Spleen (tissue), 11 donors: ENCODE results near the gene PCDH8. TPM values are rescaled to one million over a fixed set of nuclear protein-coding genes. Genes with fewer than 3 reads are reported as not detected.
A peak's percentile ranks its signal among the peaks of the same experiment; 100 is the strongest.

Source experiments
- DNase-seq: peaks from one replicate; pipeline ENCODE4 v3.0.0-alpha.2; 2020
- H3K27ac ChIP-seq, 8 donors: fragments of 200-600 bp; sonication (generic) in 7 of 8; 1 replicate in 4 of 8; 2 replicates in 4 of 8; pipeline versions ENCODE4 v1.5.0 to v1.8.0; 2016 to 2021; ENCODE audit warnings: inconsistent platforms in 4 of 8, mild to moderate bottlenecking in 4 of 8, moderate library complexity in 1 of 8
- H3K27me3 ChIP-seq, 7 donors: fragments of 200-600 bp; sonication (generic) in 6 of 7; replicated peaks in 1 of 7; 1 replicate in 4 of 7; 2 replicates in 3 of 7; pipeline versions ENCODE4 v1.5.0 to v1.8.0; 2016 to 2021; ENCODE audit warnings: inconsistent platforms in 3 of 7, mild to moderate bottlenecking in 1 of 7
- H3K36me3 ChIP-seq, 6 donors: fragments of 200-600 bp; sonication (generic) in 5 of 6; 1 replicate in 4 of 6; 2 replicates in 2 of 6; pipeline versions ENCODE4 v1.5.0 to v1.8.0; 2016 to 2021; ENCODE audit warnings: inconsistent platforms in 2 of 6
- H3K4me1 ChIP-seq, 6 donors: fragments of 200-600 bp; sonication (generic) in 5 of 6; 1 replicate in 3 of 6; 2 replicates in 3 of 6; pipeline versions ENCODE4 v1.5.0 to v1.8.0; 2016 to 2021; ENCODE audit warnings: inconsistent platforms in 3 of 6
- H3K4me3 ChIP-seq, 8 donors: fragments of 200-600 bp; sonication (generic) in 7 of 8; 1 replicate in 4 of 8; 2 replicates in 4 of 8; pipeline versions ENCODE4 v1.5.0 to v1.8.0; 2016 to 2021; ENCODE audit warnings: inconsistent platforms in 4 of 8, mild to moderate bottlenecking in 4 of 8, moderate library complexity in 2 of 8
- H3K9me3 ChIP-seq, 8 donors: fragments of 200-600 bp; sonication (generic) in 7 of 8; 1 replicate in 4 of 8; 2 replicates in 4 of 8; pipeline versions ENCODE4 v1.5.0 to v1.8.0; 2016 to 2021; ENCODE audit warnings: inconsistent platforms in 4 of 8
- CTCF ChIP-seq, 11 experiments: fragments of 200-600 bp in 7 of 11; fragments of 450-650 bp in 4 of 11; sonication (generic) in 4 of 11; IDR thresholded peaks in 8 of 11; conservative IDR thresholded peaks in 3 of 11; 1 replicate in 7 of 11; 2 replicates in 4 of 11; pipeline versions ENCODE4 v1.4.0 to v1.8.0; 2016 to 2021; ENCODE audit warnings: antibody characterized with exemption in 11 of 11, inconsistent platforms in 4 of 11, mild to moderate bottlenecking in 1 of 11
- POLR2A ChIP-seq, 3 donors: fragments of 450-650 bp; IDR thresholded peaks; one replicate each; pipeline ENCODE4 v1.5.1; 2017; ENCODE audit warnings: antibody characterized with exemption in 3 of 3, mild to moderate bottlenecking in 1 of 3
- POLR2AphosphoS5 ChIP-seq, 3 donors: sonication (generic); formaldehyde crosslinking; IDR thresholded peaks; one replicate each; pipeline ENCODE4 v1.5.1; 2017; ENCODE audit warnings: antibody characterized with exemption in 3 of 3
- WGBS, 5 donors: extraction: QIAGEN DNeasy Blood & Tissue Kit in 3 of 5; methylation state at CpG; one replicate each; pipeline versions ENCODE4 v1.1.5 to v1.1.7; 2013 to 2018; 5-methylcytosine and 5-hydroxymethylcytosine counted together
- intact Hi-C: fragments of 100-400 bp; cut with DNase I; formaldehyde crosslinking; loops from one replicate; pipeline ENCODE4 v1.15.0; 2023; ENCODE audit warnings: low total_unique reads
- polyA plus RNA-seq, 3 donors: library from polyadenylated mRNA; stranded (reverse); fragments of 200-250 nt; gene quantifications; one replicate each; pipeline ENCODE4 v1.2.1, GENCODE V29; 2013
- total RNA-seq, 7 donors: library from RNA; depleted of rRNA in 3 of 7; stranded (reverse); fragments of >200 nt in 3 of 7; fragmentation: NEBNext Ultra II Directional in 4 of 7; extraction: Animal tissue kit (Norgen Biotek cat#: 25700) in 4 of 7; gene quantifications; one replicate each; pipeline versions ENCODE4 v1.1.0 to v1.2.1, GENCODE V29; 2016 to 2021
- donor health status: healthy with polysubstance abuse.
- donor health status: DM: no; HTN: no; CAD: no; lungs with moderate emphysema.
- donor health status: DM: no; HTN: no; CAD: no.
- donor health status: Bipolar disorder and iron deficiency.
- donor health status: healthy.
- donor health status: DM: no; HTN: no; CAD: no.
- donor health status: DM: yes; HTN: yes; CAD: no.

The PCDH8 gene
- total and polyA plus RNA-seq, 10 donors: not detected

GRCh38 chr13:52849291-52850071, 1.0 kb upstream of the PCDH8 start:
- no peak overlapping the region for H3K4me3 ChIP-seq
- no peak for DNase-seq
- intact Hi-C loops: no loop called here
- H3K27ac ChIP-seq: no peak overlapping the region
- no peaks in the 10 kb centered on the region for H3K36me3 ChIP-seq
- peaks cover 20 to 100% (median 83%) of the 10 kb centered on the region in 7 donors for H3K27me3 ChIP-seq
- 10 to 16% (median 11%) methylated on average over 24 of the region's 24 CpGs for WGBS, 5 donors
- H3K9me3 ChIP-seq: peaks cover 0 to 39% (median 0%) of the 10 kb centered on the region in 8 donors
- peaks cover 9 to 64% (median 30%) of the 10 kb centered on the region in 6 donors for H3K4me1 ChIP-seq
- TF ChIP-seq POLR2A (IDR thresholded peaks at IDR 0.05) (no peak), CTCF (IDR thresholded peaks at IDR 0.05 in 8 of 11, conservative IDR thresholded peaks at IDR 0.05 in 3 of 11) (no peak), POLR2AphosphoS5 (IDR thresholded peaks at IDR 0.05) (no peak)

- Histone ChIP-seq H3K27ac (no peak overlapping the region), H3K36me3 (no peaks in the 10 kb centered on the region), H3K4me3 (peak overlapping the region in 2 of 8 donors; percentile 4 to 51), H3K4me1 (peaks cover 9 to 64% (median 30%) of the 10 kb centered on the region in 6 donors), H3K27me3 (peaks cover 20 to 100% (median 90%) of the 10 kb centered on the region in 7 donors), H3K9me3 (peaks cover 0 to 39% (median 0%) of the 10 kb centered on the region in 8 donors)
- intact Hi-C loops: no loop called here
- 15 to 27% (median 18%) methylated on average over 20 to 75 of the region's 75 CpGs for WGBS, 5 donors
- no peak for TF ChIP-seq POLR2AphosphoS5 (IDR thresholded peaks at IDR 0.05)
- no peak for TF ChIP-seq CTCF (IDR thresholded peaks at IDR 0.05 in 8 of 11, conservative IDR thresholded peaks at IDR 0.05 in 3 of 11)
- TF ChIP-seq POLR2A (IDR thresholded peaks at IDR 0.05): no peak
- no peak for DNase-seq
Observed at GRCh38 chr13:52847682-52848432, 583 bp downstream of the PCDH8 start.

GRCh38 chr13:52847322-52847681, 1.1 kb downstream of the PCDH8 start:
- intact Hi-C loops: no loop called here

More at GRCh38 chr13:52847322-52847681, 1.1 kb downstream of the PCDH8 start:
- H3K27me3 ChIP-seq: peaks cover 20 to 100% (median 85%) of the 10 kb centered on the region in 7 donors
- TF ChIP-seq CTCF (IDR thresholded peaks at IDR 0.05 in 8 of 11, conservative IDR thresholded peaks at IDR 0.05 in 3 of 11) (no peak), POLR2AphosphoS5 (IDR thresholded peaks at IDR 0.05) (no peak), POLR2A (IDR thresholded peaks at IDR 0.05) (no peak)
- peaks cover 0 to 39% (median 0%) of the 10 kb centered on the region in 8 donors for H3K9me3 ChIP-seq
- peak overlapping the region in 2 of 8 donors; percentile 3 to 51 for H3K4me3 ChIP-seq
- DNase-seq: no peak
- no peak overlapping the region for H3K27ac ChIP-seq
- WGBS, 5 donors: 6 to 14% (median 10%) methylated on average over 19 to 51 of the region's 51 CpGs
- no peaks in the 10 kb centered on the region for H3K36me3 ChIP-seq
- peaks cover 9 to 63% (median 30%) of the 10 kb centered on the region in 6 donors for H3K4me1 ChIP-seq
